ENCODE data around the gene DDX54. TPM values are rescaled to one million over a fixed set of nuclear protein-coding genes. Genes with fewer than 3 reads are reported as not detected.

The DDX54 gene
- total and polyA plus RNA-seq, 2 of the 8 experiments (the other 6 are each of a cell fraction or from before 2014, with no cell fraction given) = 64.9 to 113 TPM

GRCh38 chr12:113189361-113189760, 4.1 kb upstream of the DDX54 start:
- Histone ChIP-seq H3K9me3 (ENCODE audit: insufficient read depth in 2 of 2, low read depth in 1 of 2, low read length in 1 of 2) (no peaks in the 10 kb centered on the region), H3K79me1 (ENCODE audit: low read depth, low read length) (peaks cover 7% of the 10 kb centered on the region), H3K79me2 (ENCODE audit: control insufficient read depth in 1 of 2, insufficient read depth in 2 of 2, low read length in 2 of 2) (peaks cover 2 to 19% of the 10 kb centered on the region in 2 experiments; a peak in 2 of 4 replicates), H2BK5ac (ENCODE audit: low read depth, low read length) (no peak overlapping the region), H4K5ac (ENCODE audit: insufficient read length, low read depth, low read length) (no peak overlapping the region), H3K4me1 (replicated peaks in 1 of 4; ENCODE audit: control insufficient read depth in 3 of 4, insufficient read depth in 4 of 4, low read length in 3 of 4) (peaks cover 0 to 6% (median 3%) of the 10 kb centered on the region in 4 experiments; a peak in 4 of 7 replicates), H3K9ac (replicated peaks in 1 of 4; ENCODE audit: extremely low read depth in 1 of 4, low read depth in 3 of 4, low read length in 3 of 4) (no peak overlapping the region), H2BK120ac (replicated peaks; ENCODE audit: low read depth, low read length) (no peak overlapping the region), H3K14ac (ENCODE audit: insufficient read length) (no peak overlapping the region), H3K27me3 (replicated peaks in 1 of 4; ENCODE audit: control insufficient read depth in 3 of 4, extremely low read depth in 1 of 4, insufficient read depth in 3 of 4, low read length in 3 of 4) (no peaks in the 10 kb centered on the region), H3K4ac (replicated peaks; ENCODE audit: insufficient read length, low read depth, low read length) (no peak overlapping the region), H3K27ac (ENCODE audit: low read depth, low read length) (no peak overlapping the region), H2AK5ac (ENCODE audit: low read depth, low read length) (no peak overlapping the region), H2AFZ (ENCODE audit: low read length) (no peak overlapping the region), H3K18ac (ENCODE audit: extremely low read depth, low read length) (no peak overlapping the region), H2BK15ac (ENCODE audit: low read length) (no peak overlapping the region), H4K8ac (ENCODE audit: extremely low read depth, insufficient read depth, low read length) (no peak overlapping the region), H3K4me2 (ENCODE audit: insufficient read depth in 1 of 2, low read depth in 2 of 2, low read length in 2 of 2) (no peak overlapping the region), H3K23me2 (ENCODE audit: low read depth, low read length) (peaks cover 5% of the 10 kb centered on the region; the same call in 1 of the 2 replicates), H2BK20ac (ENCODE audit: low read length) (no peak overlapping the region), H3K23ac (ENCODE audit: insufficient read length) (no peak overlapping the region), H3K56ac (replicated peaks; ENCODE audit: insufficient read length, low read depth, low read length) (no peak overlapping the region), H4K20me1 (replicated peaks in 1 of 2; ENCODE audit: control insufficient read depth in 1 of 2, insufficient read depth in 2 of 2, low read length in 2 of 2) (peaks cover 0 to 5% of the 10 kb centered on the region in 2 experiments), H4K91ac (replicated peaks; ENCODE audit: insufficient read length, low read length) (no peak overlapping the region), H3K4me3 (ENCODE audit: extremely low read depth in 1 of 4, insufficient read depth in 2 of 4, low read depth in 3 of 4, low read length in 4 of 4) (no peak overlapping the region), H2BK12ac (ENCODE audit: low read depth, low read length) (no peak overlapping the region), H3K36me3 (ENCODE audit: control insufficient read depth in 2 of 4, insufficient read depth in 4 of 4, low read length in 3 of 4) (peaks cover 0 to 18% (median 6%) of the 10 kb centered on the region in 4 experiments; a peak in 5 of 8 replicates)
- 96% methylated on average over 2 of the region's 2 CpGs; no CpG with 5 or more reads in 1 of the 2 experiments for WGBS, 2 experiments (ENCODE audit: extremely low coverage in 1 of 2, insufficient coverage in 1 of 2, insufficient read length in 1 of 2, insufficient replicate concordance in 2 of 2, low coverage in 1 of 2, low lambda C conversion rate in 2 of 2, missing lambda C conversion rate in 1 of 2)
- ChIA-PET CTCF (ENCODE audit: partially characterized antibody) (interaction anchor here (1.0 kb wide), 1 partner anchor 96 kb away, joined by 3 read pairs; no protein-coding TSS in a partner anchor), POLR2A (ENCODE audit: partially characterized antibody) (interaction anchor here (1.2 to 1.6 kb wide), 3 partner anchors 32 to 105 kb away, joined by 3 to 4 read pairs (median 3); partner anchors contain the start of gene TPCN1)
- DNase-seq (ENCODE audit: low read depth in 1 of 2, low spot score in 2 of 2) (no peak), FAIRE-seq (no peak)
- TF ChIP-seq CHD2 (IDR thresholded peaks at IDR 0.05; ENCODE audit: low read length) = no peak
- no peak for TF ChIP-seq CBX5 (IDR thresholded peaks at IDR 0.05; ENCODE audit: low read depth, low read length)
- no peak for TF ChIP-seq NANOG (IDR thresholded peaks at IDR 0.05; ENCODE audit: insufficient read depth, low read depth, low read length, poor library complexity, severe bottlenecking)
- TF ChIP-seq BRCA1 (IDR thresholded peaks at IDR 0.05; ENCODE audit: low read depth, low read length) = no peak
- TF ChIP-seq YY1 (IDR thresholded peaks at IDR 0.05; ENCODE audit: low read depth, low read length) = no peak
